Measurements from ENCODE around the gene TBC1D14.

DNA sequence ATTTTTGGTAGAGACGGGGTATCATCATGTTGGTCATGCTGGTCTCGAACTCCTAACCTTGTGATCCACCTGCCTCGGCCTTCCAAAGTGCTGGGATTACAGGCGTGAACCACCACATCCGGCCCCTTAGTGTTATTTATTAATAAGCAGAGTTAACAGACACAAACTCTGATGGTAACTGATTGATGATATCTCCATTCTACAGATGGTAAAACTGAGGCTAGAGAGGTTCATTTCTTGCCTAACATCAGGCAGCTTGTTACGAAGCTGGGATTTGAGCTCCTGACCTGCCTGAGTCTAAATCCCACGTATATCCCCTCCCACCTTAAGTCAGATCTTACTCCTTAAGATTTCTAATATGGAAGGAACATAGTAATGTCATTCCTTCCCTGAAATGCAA lies 36.9 kb downstream of the TBC1D14 start:
- TF ChIP-seq PPARA (CRISPR knock-in tag; IDR thresholded peaks at IDR 0.05; ENCODE audit: borderline replicate concordance) (no peak), ZFP30 (CRISPR knock-in tag; IDR thresholded peaks at IDR 0.05) (no peak), ARNTL (CRISPR knock-in tag; IDR thresholded peaks at IDR 0.05; ENCODE audit: borderline replicate concordance, low read depth) (no peak), RARB (CRISPR knock-in tag; IDR thresholded peaks at IDR 0.05) (no peak), OSR1 (CRISPR knock-in tag; IDR thresholded peaks at IDR 0.05) (no peak), ESRRG (CRISPR knock-in tag; IDR thresholded peaks at IDR 0.05) (no peak)
- TF ChIP-seq, protein P1, sequence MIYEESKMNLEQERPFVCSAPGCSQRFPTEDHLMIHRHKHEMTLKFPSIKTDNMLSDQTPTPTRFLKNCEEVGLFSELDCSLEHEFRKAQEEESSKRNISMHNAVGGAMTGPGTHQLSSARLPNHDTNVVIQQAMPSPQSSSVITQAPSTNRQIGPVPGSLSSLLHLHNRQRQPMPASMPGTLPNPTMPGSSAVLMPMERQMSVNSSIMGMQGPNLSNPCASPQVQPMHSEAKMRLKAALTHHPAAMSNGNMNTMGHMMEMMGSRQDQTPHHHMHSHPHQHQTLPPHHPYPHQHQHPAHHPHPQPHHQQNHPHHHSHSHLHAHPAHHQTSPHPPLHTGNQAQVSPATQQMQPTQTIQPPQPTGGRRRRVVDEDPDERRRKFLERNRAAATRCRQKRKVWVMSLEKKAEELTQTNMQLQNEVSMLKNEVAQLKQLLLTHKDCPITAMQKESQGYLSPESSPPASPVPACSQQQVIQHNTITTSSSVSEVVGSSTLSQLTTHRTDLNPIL (CRISPR knock-in tag; IDR thresholded peaks at IDR 0.05; ENCODE audit: low read depth), result no peak
- TF ChIP-seq, protein P2, sequence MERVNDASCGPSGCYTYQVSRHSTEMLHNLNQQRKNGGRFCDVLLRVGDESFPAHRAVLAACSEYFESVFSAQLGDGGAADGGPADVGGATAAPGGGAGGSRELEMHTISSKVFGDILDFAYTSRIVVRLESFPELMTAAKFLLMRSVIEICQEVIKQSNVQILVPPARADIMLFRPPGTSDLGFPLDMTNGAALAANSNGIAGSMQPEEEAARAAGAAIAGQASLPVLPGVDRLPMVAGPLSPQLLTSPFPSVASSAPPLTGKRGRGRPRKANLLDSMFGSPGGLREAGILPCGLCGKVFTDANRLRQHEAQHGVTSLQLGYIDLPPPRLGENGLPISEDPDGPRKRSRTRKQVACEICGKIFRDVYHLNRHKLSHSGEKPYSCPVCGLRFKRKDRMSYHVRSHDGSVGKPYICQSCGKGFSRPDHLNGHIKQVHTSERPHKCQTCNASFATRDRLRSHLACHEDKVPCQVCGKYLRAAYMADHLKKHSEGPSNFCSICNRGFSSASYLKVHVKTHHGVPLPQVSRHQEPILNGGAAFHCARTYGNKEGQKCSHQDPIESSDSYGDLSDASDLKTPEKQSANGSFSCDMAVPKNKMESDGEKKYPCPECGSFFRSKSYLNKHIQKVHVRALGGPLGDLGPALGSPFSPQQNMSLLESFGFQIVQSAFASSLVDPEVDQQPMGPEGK (CRISPR knock-in tag; IDR thresholded peaks at IDR 0.05; ENCODE audit: borderline replicate concordance), result no peak
- TF ChIP-seq, protein P3, sequence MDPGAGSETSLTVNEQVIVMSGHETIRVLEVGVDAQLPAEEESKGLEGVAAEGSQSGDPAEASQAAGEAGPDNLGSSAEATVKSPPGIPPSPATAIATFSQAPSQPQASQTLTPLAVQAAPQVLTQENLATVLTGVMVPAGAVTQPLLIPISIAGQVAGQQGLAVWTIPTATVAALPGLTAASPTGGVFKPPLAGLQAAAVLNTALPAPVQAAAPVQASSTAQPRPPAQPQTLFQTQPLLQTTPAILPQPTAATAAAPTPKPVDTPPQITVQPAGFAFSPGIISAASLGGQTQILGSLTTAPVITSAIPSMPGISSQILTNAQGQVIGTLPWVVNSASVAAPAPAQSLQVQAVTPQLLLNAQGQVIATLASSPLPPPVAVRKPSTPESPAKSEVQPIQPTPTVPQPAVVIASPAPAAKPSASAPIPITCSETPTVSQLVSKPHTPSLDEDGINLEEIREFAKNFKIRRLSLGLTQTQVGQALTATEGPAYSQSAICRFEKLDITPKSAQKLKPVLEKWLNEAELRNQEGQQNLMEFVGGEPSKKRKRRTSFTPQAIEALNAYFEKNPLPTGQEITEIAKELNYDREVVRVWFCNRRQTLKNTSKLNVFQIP (CRISPR knock-in tag; IDR thresholded peaks at IDR 0.05; ENCODE audit: borderline replicate concordance, low read depth), result no peak
